GM21367 (cell line): ENCODE results near the gene CTNNBIP1.

Experiments
- ATAC-seq: cut with Tn5 transposase; IDR thresholded peaks from one replicate; pipeline ENCODE4 v1.9.1; 2021; ENCODE audit not compliant: unreplicated experiment

CTNNBIP1 gene

GRCh38 chr1:9905010-9905409 lies 5.1 kb downstream of the CTNNBIP1 start:
- ATAC-seq: no peak

- ATAC-seq: no peak
Measured at GRCh38 chr1:9904596-9904995, 5.5 kb downstream of the CTNNBIP1 start.

GRCh38 chr1:9903801-9904527 lies 6.1 kb downstream of the CTNNBIP1 start:
- no peak for ATAC-seq

- ATAC-seq: no peak
Measured at GRCh38 chr1:9902060-9902452, 8.0 kb downstream of the CTNNBIP1 start.

GRCh38 chr1:9901148-9902059 lies 8.7 kb downstream of the CTNNBIP1 start:
- ATAC-seq: no peak

- ATAC-seq: no peak
Measured at GRCh38 chr1:9900142-9901043, 9.7 kb downstream of the CTNNBIP1 start.

- ATAC-seq: no peak
Measured at GRCh38 chr1:9894115-9894514, 16.0 kb downstream of the CTNNBIP1 start.

- no peak for ATAC-seq
Measured at GRCh38 chr1:9892563-9893528, 17.2 kb downstream of the CTNNBIP1 start.

GRCh38 chr1:9891207-9891606 lies 18.9 kb downstream of the CTNNBIP1 start:
- ATAC-seq: no peak

- no peak for ATAC-seq
Measured at GRCh38 chr1:9890224-9890731, 19.8 kb downstream of the CTNNBIP1 start.

- no peak for ATAC-seq
Measured at GRCh38 chr1:9889411-9889810, 20.7 kb downstream of the CTNNBIP1 start.

- ATAC-seq: no peak
Measured at GRCh38 chr1:9888886-9889285, 21.2 kb downstream of the CTNNBIP1 start.

- no peak for ATAC-seq
Measured at GRCh38 chr1:9887070-9887469, 23.0 kb downstream of the CTNNBIP1 start.

GRCh38 chr1:9886092-9886742 lies 23.9 kb downstream of the CTNNBIP1 start:
- ATAC-seq: no peak

- ATAC-seq: no peak
Measured at GRCh38 chr1:9884805-9885204, 25.3 kb downstream of the CTNNBIP1 start.

GRCh38 chr1:9883585-9884449 lies 26.3 kb downstream of the CTNNBIP1 start:
- no peak for ATAC-seq

- ATAC-seq: no peak
Measured at GRCh38 chr1:9882945-9883303, 27.1 kb downstream of the CTNNBIP1 start.

GRCh38 chr1:9882296-9882944 lies 27.6 kb downstream of the CTNNBIP1 start:
- no peak for ATAC-seq
